NCI-H128 (cell line): Measurements from ENCODE around the gene ADAMTS4.

ENCODE experiments used
- DNase-seq: peaks from one replicate; lab custom pipeline; 2025; ENCODE audit not compliant: unreplicated experiment; lab: John Stamatoyannopoulos, UW

The ADAMTS4 gene

DNA sequence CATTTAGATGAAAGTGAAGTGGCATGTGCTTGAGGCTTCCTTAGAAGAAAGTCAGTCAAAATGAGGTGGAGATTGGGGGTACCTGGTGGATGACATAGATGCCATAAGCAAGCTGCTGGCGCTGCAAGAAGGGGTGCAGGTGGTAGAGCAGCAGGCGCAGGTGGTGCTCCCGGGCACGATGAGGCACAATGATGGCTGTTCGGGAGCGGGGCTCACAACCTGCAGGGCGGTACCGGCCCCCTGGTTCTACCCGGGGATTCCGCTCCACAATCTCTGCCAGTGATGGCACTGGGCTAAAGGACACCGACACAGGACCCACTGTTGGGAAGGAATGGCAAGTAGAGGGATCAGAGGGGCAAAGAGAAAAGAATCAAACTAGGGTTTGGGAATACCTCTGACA lies 23.9 kb downstream of the ADAMTS4 start:
- DNase-seq = no peak

DNA sequence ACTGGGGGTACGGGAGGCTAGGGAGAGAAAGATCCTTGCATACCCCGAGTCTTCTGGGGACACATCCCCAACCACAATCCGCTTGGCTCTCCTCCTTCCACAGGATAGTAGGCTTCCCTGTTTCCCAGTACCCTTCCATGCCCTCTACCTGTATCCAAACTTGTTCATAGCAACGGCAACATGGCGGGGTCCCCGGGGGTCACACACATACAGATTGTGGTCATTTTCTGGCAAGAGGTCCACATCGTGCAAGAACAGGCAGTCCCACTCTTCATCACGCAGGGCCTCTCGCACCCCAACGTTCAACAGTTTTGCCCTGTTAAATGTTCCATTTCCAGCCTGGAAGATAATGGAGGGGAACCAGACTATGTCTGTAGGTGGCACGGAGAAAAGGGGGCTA lies 25.1 kb downstream of the ADAMTS4 start:
- DNase-seq = no peak

GRCh38 chr1:161172776-161173376 lies 26.0 kb downstream of the ADAMTS4 start:
- no peak for DNase-seq

- no peak for DNase-seq
Measured at GRCh38 chr1:161172349-161172748, 26.5 kb downstream of the ADAMTS4 start.

DNA sequence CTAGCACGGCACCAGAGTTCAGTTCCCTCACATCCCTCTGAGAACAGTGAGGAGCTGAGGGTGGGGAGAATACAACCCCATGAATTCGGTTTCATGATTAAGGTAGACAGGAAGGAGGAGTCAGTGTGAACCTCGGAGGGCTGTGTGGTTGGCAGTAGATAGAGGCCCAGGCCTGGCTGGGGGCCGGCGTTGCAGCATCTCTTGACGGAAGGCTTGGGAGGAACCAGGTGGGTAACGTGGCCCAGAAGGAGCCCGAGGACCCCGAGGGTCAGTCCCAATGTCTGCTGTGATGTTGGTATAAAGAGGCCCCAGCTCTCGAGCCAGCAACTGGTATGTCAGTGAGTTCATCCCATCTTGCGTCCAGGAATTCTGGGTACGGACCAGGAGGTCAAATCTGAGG lies 27.2 kb downstream of the ADAMTS4 start:
- DNase-seq = no peak

DNA sequence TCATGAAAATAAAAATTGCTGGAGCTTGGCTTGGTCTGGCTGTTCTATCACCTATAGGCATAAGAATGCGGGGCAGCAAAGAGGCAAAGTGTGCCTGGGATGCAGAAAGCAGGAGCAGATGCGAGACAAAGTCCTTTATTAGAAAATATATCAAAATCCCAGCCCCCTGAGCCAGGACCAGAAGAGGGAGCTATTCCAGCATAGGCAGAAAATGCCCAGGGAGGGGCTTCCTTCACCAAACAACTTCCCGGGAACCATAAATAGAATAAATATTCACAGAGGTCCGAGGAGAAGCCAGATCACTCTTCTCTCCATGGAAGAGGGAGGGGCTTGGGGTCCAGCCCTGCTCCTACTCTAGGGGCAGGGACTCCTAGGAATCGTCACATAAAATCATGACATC lies 27.7 kb downstream of the ADAMTS4 start:
- no peak for DNase-seq

GRCh38 chr1:161168906-161169305 lies 29.9 kb downstream of the ADAMTS4 start:
- no peak for DNase-seq

DNA sequence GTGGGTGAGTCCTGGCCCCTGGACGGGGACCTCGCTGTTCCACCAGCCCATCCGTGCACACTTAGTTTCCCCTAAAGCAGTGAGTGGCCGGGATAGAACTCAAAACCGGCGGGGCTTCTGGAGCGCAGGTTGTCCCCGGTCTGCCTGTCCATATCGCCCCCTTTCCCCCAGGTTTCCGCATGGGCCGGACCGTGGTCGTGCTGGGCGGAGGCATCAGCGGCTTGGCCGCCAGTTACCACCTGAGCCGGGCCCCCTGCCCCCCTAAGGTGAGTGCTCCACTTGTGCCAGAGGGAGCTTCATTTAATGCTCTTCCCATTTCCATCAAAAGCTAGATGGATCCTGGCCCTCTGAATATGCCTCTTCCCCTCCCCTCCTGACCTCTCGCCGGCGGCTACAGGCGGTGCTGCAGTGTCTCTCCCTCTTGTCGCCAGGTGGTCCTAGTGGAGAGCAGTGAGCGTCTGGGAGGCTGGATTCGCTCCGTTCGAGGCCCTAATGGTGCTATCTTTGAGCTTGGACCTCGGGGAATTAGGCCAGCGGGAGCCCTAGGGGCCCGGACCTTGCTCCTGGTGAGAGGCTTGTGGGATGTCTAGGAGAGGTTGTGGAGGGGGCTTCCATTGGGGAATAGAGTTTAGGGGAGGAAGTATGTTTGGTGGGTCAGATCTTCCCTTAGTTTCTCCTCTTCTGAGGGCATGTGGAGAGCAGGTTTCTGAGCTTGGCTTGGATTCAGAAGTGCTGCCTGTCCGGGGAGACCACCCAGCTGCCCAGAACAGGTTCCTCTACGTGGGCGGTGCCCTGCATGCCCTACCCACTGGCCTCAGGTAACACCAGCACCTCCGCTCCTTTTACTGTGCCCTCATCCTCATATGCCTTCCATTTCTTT lies 31.9 kb downstream of the ADAMTS4 start:
- DNase-seq = no peak

GRCh38 chr1:161165742-161166668 lies 32.8 kb downstream of the ADAMTS4 start, which contains the start of gene PPOX:
Gene PPOX (plus strand): TSS chr1:161166426. CDS start chr1:161166848, 422 bp downstream.
- DNase-seq = peak; percentile 94

- DNase-seq = no peak
Measured at GRCh38 chr1:161164901-161165610, 33.8 kb downstream of the ADAMTS4 start.

GRCh38 chr1:161163793-161164192 lies 35.1 kb downstream of the ADAMTS4 start:
- DNase-seq = no peak

- DNase-seq = no peak
Measured at GRCh38 chr1:161162806-161163205, 36.0 kb downstream of the ADAMTS4 start.

DNA sequence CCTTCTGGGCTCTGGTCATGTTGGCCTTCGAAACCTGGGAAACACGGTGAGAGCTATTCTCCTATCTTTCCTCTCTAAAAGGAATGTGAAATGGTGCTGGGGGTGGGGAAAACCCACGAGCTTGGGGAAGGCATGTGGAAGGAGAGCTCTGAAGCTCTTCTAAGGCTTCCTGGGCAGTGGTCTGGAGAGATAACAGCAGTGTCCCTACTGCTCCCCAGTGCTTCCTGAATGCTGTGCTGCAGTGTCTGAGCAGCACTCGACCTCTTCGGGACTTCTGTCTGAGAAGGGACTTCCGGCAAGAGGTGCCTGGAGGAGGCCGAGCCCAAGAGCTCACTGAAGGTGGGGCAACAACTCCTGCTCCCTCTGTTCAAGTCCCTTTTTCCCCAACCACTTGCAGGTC lies 36.8 kb downstream of the ADAMTS4 start:
- DNase-seq = no peak

DNA sequence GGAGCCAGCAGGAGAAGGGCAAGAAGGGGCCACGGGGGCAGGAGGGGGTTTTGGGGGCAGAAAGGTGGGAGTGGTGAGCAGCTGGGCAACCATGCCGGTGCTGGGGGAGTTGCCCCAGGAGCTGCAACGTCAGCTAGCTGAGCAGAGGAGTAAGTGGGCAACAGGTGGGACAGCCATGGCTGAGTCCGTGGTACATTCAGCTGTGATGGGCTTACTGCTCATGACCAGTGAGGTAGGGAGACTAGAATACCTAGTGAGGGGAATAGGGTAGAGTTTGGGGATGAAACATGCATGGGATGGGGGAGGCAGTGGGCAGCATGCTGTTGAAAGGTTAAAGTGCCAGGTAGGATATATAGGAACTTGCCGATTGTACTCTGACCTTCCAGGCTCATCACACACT lies 37.2 kb downstream of the ADAMTS4 start:
- DNase-seq = no peak

GRCh38 chr1:161160671-161161145 lies 38.1 kb downstream of the ADAMTS4 start:
- DNase-seq = no peak

DNA sequence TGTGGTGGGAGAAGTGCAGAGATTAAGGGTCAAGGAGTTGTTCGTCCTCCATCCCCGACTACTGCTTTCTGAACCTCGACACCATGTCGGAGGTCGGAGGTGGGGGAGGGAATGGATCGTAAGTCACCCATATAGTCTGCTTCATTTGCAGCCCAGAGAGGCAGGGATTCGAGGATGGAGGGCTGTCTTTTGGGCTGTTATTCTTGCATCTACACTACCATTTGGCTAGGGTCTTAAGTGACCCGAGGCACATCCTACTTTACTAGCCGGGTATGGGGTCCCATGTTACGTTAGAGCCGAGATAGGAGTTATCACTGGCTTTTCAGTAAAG lies 39.0 kb downstream of the ADAMTS4 start:
- no peak for DNase-seq

DNA sequence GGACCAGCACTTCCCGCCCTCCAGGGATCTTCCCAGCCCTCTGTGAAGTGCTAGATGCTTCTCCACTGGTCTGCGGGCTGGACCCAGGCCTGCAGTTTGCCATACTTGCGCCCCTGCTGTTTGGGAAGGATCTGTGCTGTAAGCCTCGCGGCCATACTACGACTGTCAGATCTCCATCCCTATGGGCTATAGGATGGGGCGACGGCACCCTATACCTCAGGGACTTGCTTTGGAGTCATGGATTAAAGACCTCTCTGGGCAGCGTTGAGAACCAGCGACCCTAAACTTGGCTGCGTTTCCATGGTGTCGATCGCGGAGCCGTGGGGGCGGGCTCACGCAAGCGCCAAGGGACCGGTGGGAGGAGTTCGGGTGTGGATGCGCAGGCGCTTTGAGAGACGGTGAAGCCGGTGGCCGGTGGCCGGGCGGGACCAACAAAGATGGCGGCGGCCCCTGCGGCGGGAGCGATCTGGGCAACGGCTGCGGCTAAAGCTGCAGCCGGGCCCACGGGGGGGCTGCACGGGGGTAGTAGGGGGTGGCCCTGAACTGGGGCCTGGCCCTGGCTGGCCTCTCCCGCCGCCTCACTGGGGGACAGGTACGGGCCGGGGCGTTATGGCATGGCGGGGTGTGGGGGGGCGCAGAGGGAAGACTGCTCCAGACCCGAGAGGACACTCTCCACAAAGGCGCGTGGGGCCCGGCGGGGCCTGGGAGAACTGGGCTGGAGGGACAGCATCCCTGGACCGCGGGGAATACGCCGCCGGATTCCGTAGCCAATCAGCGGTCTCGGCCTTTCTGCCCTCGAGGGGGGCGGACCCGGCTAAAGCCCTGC lies 39.6 kb downstream of the ADAMTS4 start, which contains the start of gene USP21:
Gene USP21, plus strand, starts transcription at position 414 of the 826 bp plus-strand sequence. CDS start 1,141 bp downstream, outside the sequence.
- peak; percentile 91 for DNase-seq

GRCh38 chr1:161158316-161159010 lies 40.4 kb downstream of the ADAMTS4 start:
- no peak for DNase-seq

- no peak for DNase-seq
Measured at GRCh38 chr1:161157867-161158266, 41.0 kb downstream of the ADAMTS4 start.
